Activated B cell treated with CpG ODN at 0.5 μM for 24 hours (primary cell): Measurements from ENCODE around the gene AMIGO3. TPM values are rescaled to one million over a fixed set of nuclear protein-coding genes. Genes with fewer than 3 reads are reported as not detected.

Experiments used
- ATAC-seq: fragments of 200-7000 bp; cut with Tn5 transposase; one replicate; pipeline ENCODE4 v1.10.0; 2021; ENCODE audit warnings: low read depth, mild to moderate bottlenecking, moderate library complexity
- CTCF ChIA-PET: fragments of 350-600 bp; sonication (Branson Sonifier 250); formaldehyde crosslinking; loops from one replicate; lab custom pipeline; 2021; ENCODE audit warnings: antibody characterized with exemption; lab: Charles Lee
- POLR2A ChIA-PET: fragments of 350-600 bp; sonication (Branson Sonifier 250); formaldehyde crosslinking; loops from one replicate; lab custom pipeline; 2021; ENCODE audit warnings: antibody characterized with exemption; lab: Charles Lee
- DNase-seq: peaks from one replicate; pipeline ENCODE4 v3.0.0; 2022
- H3K27ac Mint-ChIP-seq: one replicate; pipeline ENCODE4 v1.8.0; 2020; ENCODE audit warnings: mixed read lengths
- H3K27me3 Mint-ChIP-seq: one replicate; pipeline ENCODE4 v1.8.0; 2021; ENCODE audit warnings: mixed read lengths
- H3K36me3 Mint-ChIP-seq: one replicate; pipeline ENCODE4 v1.8.0; 2021; ENCODE audit warnings: low read depth, mixed read lengths
- H3K4me1 Mint-ChIP-seq: one replicate; pipeline ENCODE4 v1.8.0; 2021; ENCODE audit warnings: mixed read lengths
- H3K4me3 Mint-ChIP-seq: one replicate; pipeline ENCODE4 v1.8.0; 2020; ENCODE audit warnings: mild to moderate bottlenecking, mixed read lengths
- H3K9me3 Mint-ChIP-seq: one replicate; pipeline ENCODE4 v1.8.0; 2020; ENCODE audit warnings: mixed read lengths
- intact Hi-C: fragments of 100-400 bp; cut with micrococcal nuclease; formaldehyde crosslinking; loops from one replicate; pipeline ENCODE4 v1.15.1; 2024
- total RNA-seq: library from RNA; stranded (reverse); gene quantifications from 2 replicates; pipeline ENCODE4 v1.2.3, GENCODE V29; 2022
- TF ChIP-seq, protein P1 (sequence below): fragments of 200-600 bp; IDR thresholded peaks from one replicate; pipeline ENCODE4 v1.8.0; 2022; ENCODE audit warnings: antibody characterized with exemption, mild to moderate bottlenecking

Gene AMIGO3
- total RNA-seq, 1 donor from 2014 or later = not detected

DNA sequence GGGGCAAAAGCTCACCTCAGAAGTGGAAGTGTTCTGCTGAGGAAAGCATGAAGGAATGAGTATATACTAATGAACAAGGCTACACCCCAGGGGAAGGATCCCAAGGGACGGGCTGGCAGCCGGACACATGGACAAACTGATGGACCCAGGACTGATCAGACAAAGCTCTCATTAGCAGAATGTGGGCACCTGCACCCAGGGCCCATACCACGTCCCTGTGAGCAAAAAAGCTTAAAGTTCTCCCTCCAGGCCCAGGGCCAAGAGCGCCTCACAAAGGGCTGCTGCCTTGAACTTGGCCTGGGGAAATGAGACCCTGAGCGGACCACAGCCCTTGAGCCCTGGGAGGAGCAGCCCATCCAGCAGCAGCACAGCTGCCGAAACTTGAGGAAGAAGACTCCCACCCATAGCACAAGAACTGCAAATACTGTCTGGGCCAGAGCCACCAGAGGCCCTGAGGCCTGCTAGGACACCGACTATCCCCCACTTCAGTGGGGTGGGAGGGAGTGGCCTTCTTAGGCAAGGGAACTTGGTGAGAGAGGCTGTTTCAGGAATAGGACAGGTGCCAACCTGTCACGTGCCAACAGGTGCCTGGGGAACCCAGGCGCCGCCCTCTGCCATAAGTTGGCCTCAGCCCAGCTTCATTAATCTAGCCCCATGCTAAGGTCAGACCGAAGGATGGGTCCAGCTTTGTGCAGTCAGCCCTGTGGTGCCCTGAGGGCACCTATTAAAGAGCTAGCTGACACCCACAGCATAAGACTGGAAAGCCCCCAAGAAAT lies 6.6 kb upstream of the AMIGO3 start:
- DNase-seq (no peak), ATAC-seq (no peak)
- Mint-ChIP-seq H3K27me3 (no peaks in the 10 kb centered on the region), H3K9me3 (no peaks in the 10 kb centered on the region), H3K4me1 (peaks cover 51% of the 10 kb centered on the region), H3K27ac (peak overlapping the region; percentile 98), H3K36me3 (peaks cover 46% of the 10 kb centered on the region), H3K4me3 (no peak overlapping the region)
- ChIA-PET POLR2A (interaction anchor here (0.6 to 3.5 kb wide), 2 partner anchors 60 to 313 kb away, joined by 9 to 24 read pairs; partner anchors contain the start of gene IP6K1), CTCF (interaction anchor here (0.7 kb wide), 1 partner anchor 186 kb away, joined by 3 read pairs; no protein-coding TSS in a partner anchor)
- intact Hi-C loops = loop anchor here (2.0 kb wide), 1 partner anchor 37 kb away; the partner anchor contains the start of genes MST1 and RNF123
- TF ChIP-seq, protein P1, sequence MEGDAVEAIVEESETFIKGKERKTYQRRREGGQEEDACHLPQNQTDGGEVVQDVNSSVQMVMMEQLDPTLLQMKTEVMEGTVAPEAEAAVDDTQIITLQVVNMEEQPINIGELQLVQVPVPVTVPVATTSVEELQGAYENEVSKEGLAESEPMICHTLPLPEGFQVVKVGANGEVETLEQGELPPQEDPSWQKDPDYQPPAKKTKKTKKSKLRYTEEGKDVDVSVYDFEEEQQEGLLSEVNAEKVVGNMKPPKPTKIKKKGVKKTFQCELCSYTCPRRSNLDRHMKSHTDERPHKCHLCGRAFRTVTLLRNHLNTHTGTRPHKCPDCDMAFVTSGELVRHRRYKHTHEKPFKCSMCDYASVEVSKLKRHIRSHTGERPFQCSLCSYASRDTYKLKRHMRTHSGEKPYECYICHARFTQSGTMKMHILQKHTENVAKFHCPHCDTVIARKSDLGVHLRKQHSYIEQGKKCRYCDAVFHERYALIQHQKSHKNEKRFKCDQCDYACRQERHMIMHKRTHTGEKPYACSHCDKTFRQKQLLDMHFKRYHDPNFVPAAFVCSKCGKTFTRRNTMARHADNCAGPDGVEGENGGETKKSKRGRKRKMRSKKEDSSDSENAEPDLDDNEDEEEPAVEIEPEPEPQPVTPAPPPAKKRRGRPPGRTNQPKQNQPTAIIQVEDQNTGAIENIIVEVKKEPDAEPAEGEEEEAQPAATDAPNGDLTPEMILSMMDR = no peak

DNA sequence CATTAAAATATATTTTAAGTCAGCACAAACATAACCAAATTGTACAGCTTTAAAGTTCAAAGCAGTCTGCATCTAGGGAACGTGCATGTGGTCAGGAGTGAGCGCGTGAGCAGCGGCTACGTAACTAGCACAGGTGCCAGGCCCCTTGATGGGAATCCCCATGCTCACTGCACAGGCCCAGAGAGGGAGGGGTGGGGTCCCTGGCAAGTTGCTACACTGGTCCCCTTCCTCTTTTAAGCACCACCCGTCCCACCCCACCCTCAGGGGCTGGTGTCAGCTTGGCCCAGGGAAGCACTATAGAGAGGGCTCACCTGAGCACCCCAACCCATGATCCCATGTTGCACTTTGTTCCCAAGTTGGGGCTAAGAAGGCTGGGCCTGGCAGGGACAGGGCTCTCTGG lies 5.1 kb upstream of the AMIGO3 start:
- ChIA-PET CTCF (no interaction called here), POLR2A (interaction anchor here (0.6 to 3.5 kb wide), 18 partner anchors 14 to 1941 kb away, joined by 3 to 24 read pairs (median 4); partner anchors contain the start of genes APEH, INKA1, IP6K1 and MON1A)
- intact Hi-C loops = loop anchor here (1.0 to 5.0 kb wide), 7 partner anchors 36 to 1948 kb away; partner anchors contain the start of genes APEH, INKA1, IP6K1 and MST1
- peaks cover 54% of the 10 kb centered on the region for H3K4me1 Mint-ChIP-seq
- H3K4me3 Mint-ChIP-seq = peak overlapping the region; percentile 93
- peak overlapping the region; percentile 98 for H3K27ac Mint-ChIP-seq
- DNase-seq = peak; percentile 42
- peak; percentile 13 for ATAC-seq
- TF ChIP-seq, protein P1 = no peak
- H3K36me3 Mint-ChIP-seq = peaks cover 43% of the 10 kb centered on the region
- H3K27me3 Mint-ChIP-seq = no peaks in the 10 kb centered on the region
- no peaks in the 10 kb centered on the region for H3K9me3 Mint-ChIP-seq

DNA sequence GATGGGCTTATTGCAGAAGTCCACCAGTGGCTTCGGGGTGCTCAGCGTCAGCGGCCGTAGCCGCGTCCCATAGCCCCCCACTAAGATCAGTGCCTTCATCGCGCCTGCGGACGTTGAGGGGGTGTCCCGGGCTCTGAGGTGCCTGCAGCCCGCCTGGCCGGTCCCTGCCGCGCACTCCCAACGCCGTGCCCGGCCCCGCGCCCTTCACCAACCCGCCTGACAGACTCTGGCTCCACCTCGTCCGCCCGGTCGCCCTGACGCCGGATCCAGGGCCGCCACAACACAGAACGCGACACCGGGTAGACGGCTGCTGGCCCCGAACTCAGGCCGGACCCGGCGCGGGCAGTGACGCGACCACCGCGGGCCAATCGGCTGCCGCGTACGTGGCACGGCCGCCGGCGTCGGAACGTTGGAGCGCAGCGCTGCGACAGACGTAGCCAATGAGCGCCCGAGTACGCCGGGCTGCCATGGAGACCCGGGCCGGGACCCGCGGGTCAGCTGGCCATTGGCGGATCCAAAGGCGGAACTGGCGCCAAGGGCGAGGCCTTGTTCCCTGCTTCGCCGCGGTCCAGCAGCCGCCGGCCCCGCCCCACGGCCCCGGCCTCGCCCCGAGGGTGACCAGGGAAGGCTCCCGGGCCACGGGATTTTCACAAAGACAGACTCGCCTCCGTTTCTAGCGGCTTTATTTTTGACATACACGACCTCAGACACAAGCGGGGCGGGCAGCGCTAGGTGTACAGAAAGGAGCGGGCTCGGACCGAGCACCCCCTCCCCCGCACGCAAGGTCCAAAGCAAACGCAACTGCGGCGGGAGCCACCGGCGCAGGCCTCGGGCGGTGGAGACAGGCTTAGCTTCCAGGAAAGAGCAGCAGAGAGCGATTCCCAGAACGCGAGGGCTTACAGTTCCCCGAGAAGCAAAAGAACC lies 4.4 kb upstream of the AMIGO3 start, which contains the start of gene GMPPB:
Gene GMPPB (minus strand): TSS at position 324 of the 924 bp plus-strand sequence. CDS start 225 bp downstream, at position 99.
- no peaks in the 10 kb centered on the region for H3K9me3 Mint-ChIP-seq
- peak within 1 kb of the TSS; percentile 98 for H3K27ac Mint-ChIP-seq
- peak; percentile 89 for DNase-seq
- POLR2A ChIA-PET = interaction anchor here (0.6 to 3.5 kb wide), 20 partner anchors 15 to 1941 kb away, joined by 3 to 24 read pairs (median 4); partner anchors contain the start of genes APEH, INKA1, IP6K1 and MON1A
- no peaks in the 10 kb centered on the region for H3K27me3 Mint-ChIP-seq
- H3K4me1 Mint-ChIP-seq = peaks cover 59% of the 10 kb centered on the region
- TF ChIP-seq, protein P1 = no peak
- intact Hi-C loops = loop anchor here (1.0 to 5.0 kb wide), 7 partner anchors 35 to 1948 kb away; partner anchors contain the start of genes APEH, INKA1, IP6K1 and MST1
- H3K36me3 Mint-ChIP-seq = peaks cover 41% of the 10 kb centered on the region
- CTCF ChIA-PET = no interaction called here
- peak; percentile 79 for ATAC-seq
- peak within 1 kb of the TSS; percentile 93 for H3K4me3 Mint-ChIP-seq

DNA sequence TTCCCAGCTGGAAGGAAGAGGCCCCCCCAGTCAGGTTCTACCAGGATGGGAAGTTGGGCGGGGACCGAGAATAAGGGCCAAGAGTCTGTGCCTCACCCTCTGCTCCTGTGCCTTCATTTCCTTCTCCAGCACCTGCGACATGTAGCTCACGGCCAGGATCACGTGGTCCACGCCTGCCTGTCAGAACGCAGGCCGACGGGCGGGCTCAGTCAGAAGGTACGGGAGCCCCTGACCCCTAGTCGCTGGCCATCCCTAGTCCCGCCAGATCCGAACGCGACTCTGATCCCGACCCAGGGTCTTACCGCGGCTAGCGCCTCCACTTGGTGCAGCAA lies 3.8 kb upstream of the AMIGO3 start:
- Mint-ChIP-seq H3K27ac (peak overlapping the region; percentile 98), H3K4me1 (peaks cover 64% of the 10 kb centered on the region), H3K36me3 (peaks cover 40% of the 10 kb centered on the region), H3K9me3 (no peaks in the 10 kb centered on the region), H3K4me3 (peak overlapping the region; percentile 93), H3K27me3 (no peaks in the 10 kb centered on the region)
- CTCF ChIA-PET = no interaction called here
- POLR2A ChIA-PET = interaction anchor here (0.5 to 3.5 kb wide), 13 partner anchors 31 to 383 kb away, joined by 3 to 24 read pairs (median 4); partner anchors contain the start of genes APEH, IP6K1 and MON1A
- TF ChIP-seq, protein P1 = no peak
- peak; percentile 41 for DNase-seq
- no peak for ATAC-seq
- intact Hi-C loops = loop anchor here (5.0 kb wide), 1 partner anchor 1949 kb away; the partner anchor contains the start of gene TEX264
